Measurements from ENCODE around the gene TCF7L2. TPM values are rescaled to one million over a fixed set of nuclear protein-coding genes. Genes with fewer than 3 reads are reported as not detected.

Gene TCF7L2
- total RNA-seq, 1 donor from 2014 or later = 49.3 TPM

GRCh38 chr10:112951359-112952281 lies 1.6 kb downstream of the TCF7L2 start:
- H3K27me3 Mint-ChIP-seq (ENCODE audit: unreplicated experiment) = peaks cover 7% of the 10 kb centered on the region
- TF ChIP-seq CTCF (IDR thresholded peaks at IDR 0.05; ENCODE audit: unreplicated experiment) = no peak
- peak; percentile 61 for DNase-seq (ENCODE audit: low spot score)
- H3K36me3 Mint-ChIP-seq (ENCODE audit: low read depth, unreplicated experiment) = peaks cover 3% of the 10 kb centered on the region
- H3K4me3 Mint-ChIP-seq (ENCODE audit: unreplicated experiment) = peak overlapping the region; percentile 99
- H3K27ac Mint-ChIP-seq (ENCODE audit: unreplicated experiment) = peak overlapping the region; percentile 98
- peaks cover 39% of the 10 kb centered on the region for H3K4me1 Mint-ChIP-seq (ENCODE audit: unreplicated experiment)
- H3K9me3 Mint-ChIP-seq (ENCODE audit: unreplicated experiment) = no peaks in the 10 kb centered on the region

GRCh38 chr10:112952282-112953173 lies 2.5 kb downstream of the TCF7L2 start:
- peak; percentile 47 for DNase-seq (ENCODE audit: low spot score)
- no peaks in the 10 kb centered on the region for H3K9me3 Mint-ChIP-seq (ENCODE audit: unreplicated experiment)
- TF ChIP-seq CTCF (IDR thresholded peaks at IDR 0.05; ENCODE audit: unreplicated experiment) = no peak

GRCh38 chr10:112953174-112954159 lies 3.4 kb downstream of the TCF7L2 start:
- Mint-ChIP-seq H3K4me3 (ENCODE audit: unreplicated experiment) (peak overlapping the region; percentile 94), H3K4me1 (ENCODE audit: unreplicated experiment) (peaks cover 57% of the 10 kb centered on the region), H3K9me3 (ENCODE audit: unreplicated experiment) (no peaks in the 10 kb centered on the region), H3K27me3 (ENCODE audit: unreplicated experiment) (peaks cover 7% of the 10 kb centered on the region), H3K36me3 (ENCODE audit: low read depth, unreplicated experiment) (peaks cover 3% of the 10 kb centered on the region), H3K27ac (ENCODE audit: unreplicated experiment) (peak overlapping the region; percentile 89)
- peak; percentile 22 for DNase-seq (ENCODE audit: low spot score)
- no peak for TF ChIP-seq CTCF (IDR thresholded peaks at IDR 0.05; ENCODE audit: unreplicated experiment)

More at GRCh38 chr10:112952282-112953173, 2.5 kb downstream of the TCF7L2 start:
- H3K4me3 Mint-ChIP-seq (ENCODE audit: unreplicated experiment) = peak overlapping the region; percentile 99
- H3K4me1 Mint-ChIP-seq (ENCODE audit: unreplicated experiment) = peaks cover 48% of the 10 kb centered on the region
- peaks cover 3% of the 10 kb centered on the region for H3K36me3 Mint-ChIP-seq (ENCODE audit: low read depth, unreplicated experiment)
- H3K27me3 Mint-ChIP-seq (ENCODE audit: unreplicated experiment) = peaks cover 7% of the 10 kb centered on the region
- peak overlapping the region; percentile 98 for H3K27ac Mint-ChIP-seq (ENCODE audit: unreplicated experiment)

GRCh38 chr10:112954974-112955581 lies 5.0 kb downstream of the TCF7L2 start:
- TF ChIP-seq CTCF (IDR thresholded peaks at IDR 0.05; ENCODE audit: unreplicated experiment) = no peak
- H3K27ac Mint-ChIP-seq (ENCODE audit: unreplicated experiment) = peak overlapping the region; percentile 58
- H3K27me3 Mint-ChIP-seq (ENCODE audit: unreplicated experiment) = peaks cover 6% of the 10 kb centered on the region
- peak overlapping the region; percentile 8 for H3K4me3 Mint-ChIP-seq (ENCODE audit: unreplicated experiment)
- no peaks in the 10 kb centered on the region for H3K9me3 Mint-ChIP-seq (ENCODE audit: unreplicated experiment)
- no peak for DNase-seq (ENCODE audit: low spot score)
- H3K4me1 Mint-ChIP-seq (ENCODE audit: unreplicated experiment) = peaks cover 66% of the 10 kb centered on the region
- peaks cover 3% of the 10 kb centered on the region for H3K36me3 Mint-ChIP-seq (ENCODE audit: low read depth, unreplicated experiment)
